Osteocyte (in vitro differentiated cells): Measurements from ENCODE around the gene TMEM198. TPM values are rescaled to one million over a fixed set of nuclear protein-coding genes. Genes with fewer than 3 reads are reported as not detected.

Experiments
- DNase-seq: peaks from one replicate; pipeline ENCODE4 v3.0.0; 2021; ENCODE audit warnings: mixed read lengths; ENCODE audit not compliant: unreplicated experiment; ENCODE audit errors: extremely low spot score
- H3K27ac Mint-ChIP-seq: one replicate; pipeline ENCODE4 v1.8.0; 2021; ENCODE audit warnings: mild to moderate bottlenecking, mixed read lengths; ENCODE audit not compliant: unreplicated experiment
- H3K27me3 Mint-ChIP-seq: one replicate; pipeline ENCODE4 v1.8.0; 2021; ENCODE audit warnings: mixed read lengths; ENCODE audit not compliant: unreplicated experiment
- H3K36me3 Mint-ChIP-seq: one replicate; pipeline ENCODE4 v1.8.0; 2021; ENCODE audit warnings: mixed read lengths; ENCODE audit not compliant: unreplicated experiment
- H3K4me1 Mint-ChIP-seq: one replicate; pipeline ENCODE4 v1.8.0; 2021; ENCODE audit warnings: mixed read lengths; ENCODE audit not compliant: unreplicated experiment
- H3K4me3 Mint-ChIP-seq: one replicate; pipeline ENCODE4 v1.8.0; 2021; ENCODE audit warnings: mild to moderate bottlenecking, moderate library complexity, mixed read lengths; ENCODE audit not compliant: unreplicated experiment
- H3K9me3 Mint-ChIP-seq: one replicate; pipeline ENCODE4 v1.8.0; 2021; ENCODE audit warnings: mixed read lengths; ENCODE audit not compliant: unreplicated experiment
- CTCF ChIP-seq: fragments of 200-600 bp; sonication (generic); IDR thresholded peaks from 2 replicates; pipeline ENCODE4 v1.5.0; 2021; ENCODE audit warnings: antibody characterized with exemption, mild to moderate bottlenecking, moderate library complexity
- total RNA-seq: library from RNA; stranded (reverse); gene quantifications from 2 replicates; pipeline ENCODE4 v1.2.1, GENCODE V29; 2021

Gene TMEM198
- total RNA-seq, 1 donor from 2014 or later = 5.3 TPM

DNA sequence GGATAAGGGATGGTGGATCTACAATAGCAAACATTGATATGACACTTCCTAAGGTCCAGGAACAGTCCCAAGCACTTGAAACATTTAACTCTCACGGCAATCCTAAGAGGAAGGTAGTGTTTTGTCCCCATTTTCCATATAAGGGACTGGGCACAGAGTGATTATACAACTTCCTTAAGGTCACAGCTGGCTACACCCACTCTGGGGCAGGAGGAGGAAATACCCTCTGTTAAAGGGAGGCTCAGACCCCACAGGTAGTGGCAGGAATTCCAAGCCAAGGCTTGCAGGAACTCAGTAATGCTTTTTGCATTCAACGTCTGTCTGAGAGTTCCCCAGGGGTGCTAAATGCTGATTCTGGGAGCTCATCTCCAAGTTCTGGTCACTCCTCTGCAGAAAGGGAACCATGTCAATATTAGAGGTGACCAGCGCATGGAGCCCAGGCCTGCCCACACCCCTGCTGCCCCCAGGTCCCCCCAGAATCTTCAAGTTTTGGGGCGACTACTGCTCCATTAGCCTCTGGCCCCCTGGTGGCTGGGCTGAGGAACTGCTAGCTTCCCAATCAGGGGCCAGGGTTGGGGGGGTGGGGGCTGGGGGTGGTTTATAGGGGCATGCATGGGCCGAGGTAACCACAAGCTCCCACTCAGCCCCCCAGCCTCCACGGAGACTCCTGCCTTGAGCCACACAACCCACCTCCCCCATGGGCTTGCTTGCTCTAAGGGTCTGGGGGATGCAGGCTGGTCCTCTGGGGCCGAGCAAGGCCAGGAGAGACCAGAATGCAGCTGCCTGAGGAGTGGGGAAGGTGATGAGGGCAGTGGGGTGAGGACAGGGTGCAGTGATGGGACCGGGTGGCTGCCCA is 16.4 kb downstream of the TMEM198 start:
- Mint-ChIP-seq H3K36me3 (peaks cover 18% of the 10 kb centered on the region), H3K4me3 (no peak overlapping the region), H3K4me1 (peaks cover 2% of the 10 kb centered on the region), H3K27ac (no peak overlapping the region), H3K9me3 (no peaks in the 10 kb centered on the region), H3K27me3 (no peaks in the 10 kb centered on the region)
- no peak for DNase-seq
- TF ChIP-seq CTCF = peak; percentile 75

GRCh38 chr2:219560893-219561178 is 17.0 kb downstream of the TMEM198 start:
- Mint-ChIP-seq H3K9me3 (no peaks in the 10 kb centered on the region), H3K4me1 (peaks cover 2% of the 10 kb centered on the region), H3K27me3 (no peaks in the 10 kb centered on the region), H3K36me3 (peaks cover 20% of the 10 kb centered on the region), H3K4me3 (no peak overlapping the region), H3K27ac (no peak overlapping the region)
- no peak for TF ChIP-seq CTCF
- no peak for DNase-seq

GRCh38 chr2:219561179-219562048 is 17.6 kb downstream of the TMEM198 start:
- no peak for DNase-seq
- peaks cover 26% of the 10 kb centered on the region for H3K36me3 Mint-ChIP-seq
- H3K27ac Mint-ChIP-seq = no peak overlapping the region
- TF ChIP-seq CTCF = no peak
- no peaks in the 10 kb centered on the region for H3K9me3 Mint-ChIP-seq
- no peak overlapping the region for H3K4me3 Mint-ChIP-seq
- H3K4me1 Mint-ChIP-seq = peaks cover 2% of the 10 kb centered on the region
- no peaks in the 10 kb centered on the region for H3K27me3 Mint-ChIP-seq

DNA sequence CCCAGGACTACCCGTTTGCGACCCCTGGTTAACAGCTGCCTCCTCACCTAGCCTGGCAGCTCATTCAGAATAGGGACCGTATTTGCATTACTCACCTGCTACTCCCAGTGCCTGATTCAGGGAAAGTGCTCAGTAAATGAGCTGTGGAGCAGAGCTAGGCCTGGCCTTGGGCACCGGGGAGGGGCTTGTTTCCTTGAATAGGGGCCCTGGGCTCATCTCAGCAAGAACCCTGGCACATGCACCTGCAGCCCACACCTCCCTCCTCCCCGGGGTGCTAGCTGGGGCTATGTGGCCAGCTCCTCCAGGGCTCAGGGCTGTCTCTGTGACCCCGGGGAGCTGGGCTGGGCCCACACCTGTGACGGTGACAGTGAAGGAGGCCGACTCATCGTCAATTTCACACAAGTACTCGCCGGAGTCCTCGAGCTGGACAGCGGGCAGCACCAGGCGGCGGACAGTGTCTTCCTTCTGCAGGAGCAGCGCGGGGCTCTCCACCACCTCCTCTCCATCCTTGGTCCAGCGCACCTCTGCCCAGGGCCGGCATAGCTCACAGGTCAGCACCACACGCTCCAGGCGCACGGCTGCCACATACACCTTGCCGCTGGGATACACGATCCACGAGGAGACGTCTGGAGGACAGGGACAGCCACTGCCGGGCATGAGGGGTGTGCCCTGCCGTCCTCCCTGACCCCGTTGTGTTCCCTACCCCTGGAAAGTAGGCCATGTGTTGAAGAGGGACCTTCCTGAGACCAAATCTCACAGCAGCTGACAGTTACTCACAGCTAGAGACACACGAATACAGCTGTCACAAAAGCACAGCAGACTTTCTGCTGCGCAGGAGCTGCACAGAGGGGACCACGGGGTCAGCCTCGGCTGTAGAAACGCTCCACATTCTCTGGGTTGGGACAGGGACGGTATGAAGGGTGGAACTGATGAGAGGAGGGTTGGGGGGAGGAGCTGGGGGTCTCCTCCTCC is 18.5 kb downstream of the TMEM198 start:
- no peak overlapping the region for H3K27ac Mint-ChIP-seq
- TF ChIP-seq CTCF = no peak
- no peak overlapping the region for H3K4me3 Mint-ChIP-seq

More for the DNA sequence above, 18.5 kb downstream of the TMEM198 start:
- Mint-ChIP-seq H3K9me3 (no peaks in the 10 kb centered on the region), H3K36me3 (peaks cover 32% of the 10 kb centered on the region), H3K27me3 (no peaks in the 10 kb centered on the region), H3K4me1 (peaks cover 2% of the 10 kb centered on the region)
- no peak for DNase-seq
